IPS-NIHi11 (cell line): ENCODE results near the gene GUCA2B.

Experiments
- DNase-seq: peaks from one replicate; pipeline ENCODE4 v3.0.0; 2012; ENCODE audit warnings: mixed read lengths, low spot score

The GUCA2B gene

GRCh38 chr1:42189931-42190853, 37.0 kb downstream of the GUCA2B start:
- no peak for DNase-seq

GRCh38 chr1:42191319-42191718, 38.1 kb downstream of the GUCA2B start:
- no peak for DNase-seq

DNA sequence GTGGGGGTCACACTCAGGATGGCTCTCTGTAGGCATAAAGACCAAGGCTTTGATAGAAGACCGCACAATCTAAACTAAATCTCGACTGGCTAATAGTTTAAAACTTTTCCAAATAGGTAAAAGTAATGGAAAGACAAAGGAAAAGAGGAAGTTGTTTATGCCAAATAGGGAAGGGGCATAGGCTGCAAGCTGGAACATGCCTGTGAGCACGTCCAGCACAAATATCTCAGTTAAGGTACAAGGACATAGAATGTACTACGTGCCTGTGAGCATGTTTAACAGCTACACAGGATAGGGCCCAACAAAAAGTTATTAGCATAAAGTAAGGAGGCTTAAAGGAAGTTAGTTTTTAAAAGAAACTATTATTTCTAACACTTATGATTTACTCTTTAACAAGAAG, 38.9 kb downstream of the GUCA2B start:
- DNase-seq: no peak

DNA sequence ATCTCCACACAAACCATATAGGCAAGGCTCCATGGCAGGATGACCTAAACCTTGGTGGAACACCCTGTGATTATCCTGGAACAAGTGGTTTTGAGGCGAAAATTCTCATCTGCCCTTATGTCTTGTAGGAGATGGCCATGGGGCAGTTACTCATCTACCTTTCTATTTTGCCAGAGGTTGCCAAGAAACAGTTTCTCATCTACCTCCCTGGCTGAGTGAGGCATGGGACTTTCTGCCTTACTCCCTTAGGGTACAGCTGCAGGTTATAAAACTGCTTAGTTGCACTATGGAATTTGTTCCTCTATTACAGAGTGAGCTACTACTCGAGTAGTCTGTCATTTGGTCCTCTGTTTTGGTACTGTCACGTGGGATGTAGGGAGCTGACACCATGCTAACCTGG, 42.6 kb downstream of the GUCA2B start:
- DNase-seq: no peak

GRCh38 chr1:42198251-42198650, 45.0 kb downstream of the GUCA2B start:
- no peak for DNase-seq

DNA sequence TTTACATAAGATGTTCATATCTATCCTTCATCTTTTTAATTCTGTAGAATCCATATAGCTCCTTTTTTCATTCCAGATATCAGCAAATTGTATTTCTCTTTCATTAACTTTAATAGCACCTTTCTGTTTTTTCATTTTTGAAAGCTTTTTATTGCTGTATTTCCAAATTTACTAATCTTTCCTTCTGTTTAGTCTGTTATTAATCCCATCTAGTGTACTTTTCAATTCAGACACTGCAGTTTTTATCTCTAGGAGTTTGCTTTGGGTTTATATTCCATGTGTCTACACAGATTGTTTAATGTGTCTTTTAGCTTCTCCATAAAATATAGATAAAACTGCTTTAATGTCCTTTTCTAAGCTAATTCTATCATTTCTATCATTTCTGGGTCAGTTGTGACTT, 48.8 kb downstream of the GUCA2B start:
- DNase-seq: no peak
